Measurements from ENCODE around the gene FGF16.
"Not testable (repeated sequence)": the region's sequence is repeated elsewhere in the genome, so short reads cannot be mapped to it uniquely, and the experiment has no call there.

The FGF16 gene

GRCh38 chrX:77446908-77447652, at the start of gene FGF16:
Gene FGF16 (plus strand): TSS chrX:77447389. CDS start chrX:77447675, 286 bp downstream.
- H3K36me3 ChIP-seq (ENCODE audit: insufficient read depth) = no peaks in the 10 kb centered on the region
- TF ChIP-seq CTCF (conservative IDR thresholded peaks at IDR 0.05; ENCODE audit: low read depth, low read length) = no peak
- no peak within 1 kb of the TSS for H3K4me2 ChIP-seq
- H3K79me2 ChIP-seq (ENCODE audit: insufficient read depth, low read depth) = no peaks in the 10 kb centered on the region
- no peaks in the 10 kb centered on the region for H4K20me1 ChIP-seq (ENCODE audit: insufficient read depth)
- H3K9ac ChIP-seq = no peak within 1 kb of the TSS
- no peaks in the 10 kb centered on the region for H3K27me3 ChIP-seq (ENCODE audit: insufficient read depth, low read depth)
- H2AFZ ChIP-seq (ENCODE audit: low read depth) = no peak within 1 kb of the TSS
- H3K4me3 ChIP-seq (IDR thresholded peaks at IDR 0.05; ENCODE audit: insufficient read depth, low read depth, low read length) = no peak within 1 kb of the TSS
- no peaks in the 10 kb centered on the region for H3K4me1 ChIP-seq (ENCODE audit: low read depth, poor library complexity, severe bottlenecking)
- H3K27ac ChIP-seq = no peak within 1 kb of the TSS

GRCh38 chrX:77398330-77398954, 48.7 kb upstream of the FGF16 start:
- no peak overlapping the region for H3K27ac ChIP-seq
- no peaks in the 10 kb centered on the region for H3K79me2 ChIP-seq (ENCODE audit: insufficient read depth, low read depth)
- TF ChIP-seq CTCF (conservative IDR thresholded peaks at IDR 0.05; ENCODE audit: low read depth, low read length) = no peak
- no peaks in the 10 kb centered on the region for H3K36me3 ChIP-seq (ENCODE audit: insufficient read depth)
- H4K20me1 ChIP-seq (ENCODE audit: insufficient read depth) = no peaks in the 10 kb centered on the region
- H3K4me1 ChIP-seq (ENCODE audit: low read depth, poor library complexity, severe bottlenecking) = no peaks in the 10 kb centered on the region
- H3K4me3 ChIP-seq (IDR thresholded peaks at IDR 0.05; ENCODE audit: insufficient read depth, low read depth, low read length) = no peak overlapping the region
- H3K27me3 ChIP-seq (ENCODE audit: insufficient read depth, low read depth) = no peaks in the 10 kb centered on the region
- no peak overlapping the region for H2AFZ ChIP-seq (ENCODE audit: low read depth)
- no peak overlapping the region for H3K4me2 ChIP-seq
- no peak overlapping the region for H3K9ac ChIP-seq

- Histone ChIP-seq H3K27me3 (ENCODE audit: insufficient read depth, low read depth) (no peaks in the 10 kb centered on the region), H3K36me3 (ENCODE audit: insufficient read depth) (no peaks in the 10 kb centered on the region), H4K20me1 (ENCODE audit: insufficient read depth) (no peaks in the 10 kb centered on the region), H3K9ac (no peak overlapping the region), H3K79me2 (ENCODE audit: insufficient read depth, low read depth) (no peaks in the 10 kb centered on the region), H3K4me3 (IDR thresholded peaks at IDR 0.05; ENCODE audit: insufficient read depth, low read depth, low read length) (no peak overlapping the region), H3K4me2 (no peak overlapping the region), H3K27ac (no peak overlapping the region), H2AFZ (ENCODE audit: low read depth) (no peak overlapping the region), H3K4me1 (ENCODE audit: low read depth, poor library complexity, severe bottlenecking) (no peaks in the 10 kb centered on the region)
- TF ChIP-seq CTCF (conservative IDR thresholded peaks at IDR 0.05; ENCODE audit: low read depth, low read length) = no peak
Measured at GRCh38 chrX:77404419-77404818, 42.8 kb upstream of the FGF16 start.

- not testable (repeated sequence) for H3K4me3 ChIP-seq (IDR thresholded peaks at IDR 0.05; ENCODE audit: insufficient read depth, low read depth, low read length); H4K20me1 ChIP-seq (ENCODE audit: insufficient read depth); H3K36me3 ChIP-seq (ENCODE audit: insufficient read depth); H3K27me3 ChIP-seq (ENCODE audit: insufficient read depth, low read depth); H3K4me1 ChIP-seq (ENCODE audit: low read depth, poor library complexity, severe bottlenecking); H3K79me2 ChIP-seq (ENCODE audit: insufficient read depth, low read depth); H3K27ac ChIP-seq; H2AFZ ChIP-seq (ENCODE audit: low read depth); H3K9ac ChIP-seq; H3K4me2 ChIP-seq
Measured at GRCh38 chrX:77407821-77408220, 39.4 kb upstream of the FGF16 start.

GRCh38 chrX:77412631-77413030, 34.6 kb upstream of the FGF16 start:
- H3K27me3 ChIP-seq (ENCODE audit: insufficient read depth, low read depth) = no peaks in the 10 kb centered on the region
- no peak overlapping the region for H2AFZ ChIP-seq (ENCODE audit: low read depth)
- H3K4me3 ChIP-seq (IDR thresholded peaks at IDR 0.05; ENCODE audit: insufficient read depth, low read depth, low read length) = no peak overlapping the region
- no peaks in the 10 kb centered on the region for H3K4me1 ChIP-seq (ENCODE audit: low read depth, poor library complexity, severe bottlenecking)
- no peak for TF ChIP-seq CTCF (conservative IDR thresholded peaks at IDR 0.05; ENCODE audit: low read depth, low read length)
- no peaks in the 10 kb centered on the region for H3K36me3 ChIP-seq (ENCODE audit: insufficient read depth)
- no peaks in the 10 kb centered on the region for H4K20me1 ChIP-seq (ENCODE audit: insufficient read depth)
- no peak overlapping the region for H3K4me2 ChIP-seq
- H3K27ac ChIP-seq = no peak overlapping the region
- H3K9ac ChIP-seq = no peak overlapping the region
- no peaks in the 10 kb centered on the region for H3K79me2 ChIP-seq (ENCODE audit: insufficient read depth, low read depth)

Measured in KMS-11 (cell line).